Inflammatory macrophage treated with lipopolysaccharide for 1 hour (primary cell): ENCODE measurements around the gene ZNF274.
"Not testable (repeated sequence)": the region's sequence is repeated elsewhere in the genome, so short reads cannot be mapped to it uniquely, and the experiment has no call there.

Source experiments
- DNase-seq, 2 donors: peaks; one replicate each; pipeline ENCODE4 v3.0.0-alpha.2; 2020 to 2022

Gene ZNF274

GRCh38 chr19:58212336-58213074, 29.6 kb downstream of the ZNF274 start:
- DNase-seq, result no peak

- DNase-seq, result no peak
Observed at GRCh38 chr19:58213075-58213369, 30.2 kb downstream of the ZNF274 start.

- DNase-seq, result no peak
Observed at GRCh38 chr19:58217069-58217481, 34.2 kb downstream of the ZNF274 start.

DNA sequence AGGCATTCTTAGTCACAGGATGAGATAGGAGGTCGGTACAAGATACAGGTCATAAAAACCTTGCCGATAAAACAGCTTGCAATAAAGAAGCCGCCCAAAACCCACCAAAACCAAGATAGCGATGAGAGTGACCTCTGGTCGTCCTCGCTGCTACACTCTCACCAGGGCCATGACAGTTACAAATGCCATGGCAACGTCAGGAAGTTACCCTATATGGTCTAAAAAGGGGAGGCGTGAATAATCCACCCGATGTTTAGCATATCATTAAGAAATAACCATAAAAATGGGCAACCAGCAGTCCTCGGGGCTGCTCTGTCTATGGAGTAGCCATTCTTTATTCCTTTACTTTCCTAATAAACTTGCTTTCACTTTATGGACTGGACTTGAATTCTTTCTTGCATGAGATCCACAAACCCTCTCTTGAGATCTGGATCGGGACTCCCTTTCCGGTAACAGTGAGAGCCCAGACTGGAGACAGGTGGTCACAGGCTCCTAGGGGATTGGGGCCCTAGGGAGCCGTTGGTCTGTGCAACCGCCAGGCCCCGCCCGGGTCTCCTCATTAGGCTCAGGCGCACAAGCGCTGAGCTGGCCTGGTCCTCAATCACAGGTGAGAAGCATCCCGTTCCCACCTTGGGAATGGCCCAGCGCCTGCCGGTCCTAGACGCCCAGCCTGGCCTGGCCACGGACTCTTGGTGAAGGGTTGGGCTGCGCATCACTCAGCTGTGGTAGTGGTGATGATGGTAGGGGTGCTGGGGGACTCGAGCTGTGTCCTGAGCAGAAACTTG, 34.9 kb downstream of the ZNF274 start:
- DNase-seq, result no peak

- DNase-seq, result peak in 1 of 2 donors; percentile 10
Observed at GRCh38 chr19:58218899-58219298, 36.0 kb downstream of the ZNF274 start.

- no peak for DNase-seq
Observed at GRCh38 chr19:58227964-58228584, 45.2 kb downstream of the ZNF274 start.

- DNase-seq, result peak; percentile 43 to 46
Observed at GRCh38 chr19:58228585-58229254, 45.9 kb downstream of the ZNF274 start, which contains the start of gene ZNF544. Gene ZNF544, plus strand, starts transcription at chr19:58228914. Its CDS starts 15,110 bp downstream, at chr19:58244024.

DNA sequence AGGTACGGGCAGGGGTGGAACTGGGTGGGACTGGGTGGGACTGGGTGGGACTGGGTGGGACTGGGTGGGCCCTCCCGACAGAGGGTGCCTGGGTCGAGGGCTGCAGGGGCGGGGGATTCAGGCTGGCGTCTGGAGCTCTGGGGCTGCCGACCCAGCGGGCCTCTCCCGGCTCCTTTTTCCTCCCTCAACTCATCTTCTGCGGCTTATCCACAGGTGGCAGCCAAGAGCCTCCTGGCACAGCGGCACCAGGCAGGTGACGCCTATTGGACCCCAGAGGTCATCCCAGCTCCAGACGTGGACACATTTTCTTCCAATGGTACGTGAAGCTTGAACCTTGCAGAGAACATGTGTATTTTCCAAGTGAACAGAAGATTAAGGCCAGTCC, 46.4 kb downstream of the ZNF274 start:
- DNase-seq, result no peak

DNA sequence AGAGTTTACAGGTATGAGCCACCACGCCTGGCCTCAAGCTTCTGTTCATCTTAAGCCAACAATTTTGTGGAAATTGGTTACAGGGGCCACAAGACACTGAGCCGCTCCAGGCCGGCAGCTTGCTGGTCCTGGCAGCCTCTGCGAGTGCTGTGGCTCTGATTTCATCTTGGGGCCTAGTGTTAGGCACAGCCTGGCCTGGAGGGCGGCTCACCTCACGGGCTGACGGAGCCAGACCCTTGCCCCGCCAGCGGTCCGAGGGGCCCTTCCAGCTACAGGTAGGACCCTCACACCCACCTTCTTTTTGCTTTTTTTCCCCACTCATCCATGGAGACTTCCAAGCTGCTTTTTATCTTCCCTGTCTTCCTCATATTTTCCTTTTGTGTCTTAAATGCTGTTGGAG, 54.5 kb downstream of the ZNF274 start:
- DNase-seq, result no peak

- DNase-seq, result no peak
Observed at GRCh38 chr19:58243351-58243750, 60.5 kb downstream of the ZNF274 start.

DNA sequence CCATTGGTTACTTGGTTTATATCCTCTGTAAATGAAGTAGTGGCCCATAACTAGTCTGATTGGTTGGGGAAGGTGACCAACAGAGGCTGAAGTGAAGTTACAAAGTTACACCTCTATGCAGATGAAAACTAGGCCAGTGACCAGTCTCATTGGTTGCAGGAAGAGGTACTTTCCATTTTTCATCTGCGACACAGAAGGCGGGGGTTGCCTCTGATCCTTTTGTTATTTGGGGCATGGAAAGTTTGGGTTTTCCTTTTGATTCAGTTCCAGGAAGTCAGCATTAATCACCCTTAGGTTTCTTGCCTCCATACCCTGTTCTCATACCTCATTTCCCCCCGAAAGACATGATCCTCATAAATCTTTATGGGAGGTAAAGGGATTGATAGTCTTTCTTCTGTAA, 66.0 kb downstream of the ZNF274 start:
- DNase-seq, result no peak

DNA sequence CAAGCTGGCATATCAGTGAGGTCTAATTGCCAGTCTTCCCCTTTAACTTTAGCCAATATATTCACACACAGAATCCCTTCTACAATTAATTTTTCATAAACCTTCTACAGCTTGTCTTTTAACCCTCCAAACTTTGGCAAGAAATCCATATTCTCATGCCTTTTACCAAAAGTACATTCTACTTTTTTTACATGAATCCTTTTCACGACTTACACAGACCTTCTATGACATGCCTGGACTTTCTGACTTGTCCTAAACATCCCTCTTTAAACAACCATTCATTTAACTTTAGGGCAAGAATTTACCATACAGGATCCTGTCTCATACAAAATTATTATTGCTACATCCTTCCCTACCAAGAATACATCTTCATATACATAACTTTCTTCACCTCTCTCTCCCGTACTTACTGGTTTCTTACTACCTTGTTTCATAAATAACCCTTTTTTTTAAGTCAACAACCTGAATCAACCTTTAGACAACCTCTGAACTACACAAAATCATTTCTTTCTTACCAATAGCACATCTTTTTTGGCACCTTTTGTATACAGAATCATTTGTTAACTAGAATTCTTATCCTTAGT, 69.3 kb downstream of the ZNF274 start:
- DNase-seq, result no peak

DNA sequence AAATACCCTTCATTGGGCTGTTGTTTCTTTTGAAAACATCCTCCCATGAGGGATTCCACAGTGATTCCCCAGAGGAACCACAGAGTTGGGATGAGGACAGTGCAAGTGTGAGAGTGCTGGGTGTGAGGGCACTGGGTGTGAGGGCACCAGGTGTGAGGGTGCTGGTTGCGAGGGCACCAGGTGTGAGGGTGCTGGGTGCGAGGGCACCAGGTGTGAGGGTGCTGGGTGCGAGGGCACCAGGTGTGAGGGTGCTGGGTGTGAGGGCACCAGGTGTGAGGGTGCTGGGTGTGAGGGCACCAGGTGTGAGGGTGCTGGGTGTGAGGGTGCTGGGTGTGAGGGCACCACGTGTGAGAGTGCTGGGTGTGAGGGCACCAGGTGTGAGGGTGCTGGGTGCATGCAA, 75.4 kb downstream of the ZNF274 start:
- not testable (repeated sequence) for DNase-seq

GRCh38 chr19:58261600-58261967, 78.7 kb downstream of the ZNF274 start:
- no peak for DNase-seq

DNA sequence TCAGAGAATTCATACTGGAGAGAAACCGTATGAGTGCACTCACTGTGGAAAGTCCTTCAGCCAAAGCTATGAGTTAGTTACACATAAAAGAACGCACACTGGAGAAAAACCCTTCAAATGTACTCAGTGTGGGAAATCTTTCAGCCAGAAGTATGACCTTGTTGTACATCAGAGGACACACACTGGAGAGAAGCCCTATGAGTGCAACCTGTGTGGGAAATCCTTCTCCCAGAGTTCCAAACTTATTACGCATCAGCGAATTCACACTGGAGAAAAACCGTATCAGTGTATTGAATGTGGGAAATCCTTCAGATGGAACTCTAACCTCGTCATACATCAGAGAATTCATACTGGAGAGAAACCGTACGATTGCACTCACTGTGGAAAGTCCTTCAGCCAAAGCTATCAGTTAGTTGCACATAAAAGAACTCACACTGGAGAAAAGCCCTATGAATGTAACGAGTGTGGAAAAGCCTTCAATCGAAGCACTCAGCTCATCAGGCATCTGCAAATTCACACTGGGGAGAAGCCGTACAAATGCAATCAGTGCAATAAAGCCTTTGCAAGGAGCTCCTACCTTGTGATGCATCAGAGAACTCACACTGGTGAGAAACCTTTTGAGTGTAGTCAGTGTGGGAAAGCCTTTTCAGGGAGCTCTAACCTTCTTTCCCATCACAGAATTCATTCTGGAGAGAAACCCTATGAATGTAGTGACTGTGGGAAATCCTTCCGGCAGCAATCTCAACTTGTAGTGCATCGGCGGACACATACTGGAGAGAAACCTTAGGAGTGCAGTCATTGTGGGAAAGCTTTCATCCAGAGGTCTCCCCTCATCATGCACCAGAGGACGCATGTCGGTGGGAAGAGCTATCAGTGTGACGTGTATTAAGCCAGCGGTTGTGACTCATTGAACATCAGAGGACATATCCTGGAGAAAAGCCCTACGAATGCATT, 79.4 kb downstream of the ZNF274 start:
- no peak for DNase-seq

DNA sequence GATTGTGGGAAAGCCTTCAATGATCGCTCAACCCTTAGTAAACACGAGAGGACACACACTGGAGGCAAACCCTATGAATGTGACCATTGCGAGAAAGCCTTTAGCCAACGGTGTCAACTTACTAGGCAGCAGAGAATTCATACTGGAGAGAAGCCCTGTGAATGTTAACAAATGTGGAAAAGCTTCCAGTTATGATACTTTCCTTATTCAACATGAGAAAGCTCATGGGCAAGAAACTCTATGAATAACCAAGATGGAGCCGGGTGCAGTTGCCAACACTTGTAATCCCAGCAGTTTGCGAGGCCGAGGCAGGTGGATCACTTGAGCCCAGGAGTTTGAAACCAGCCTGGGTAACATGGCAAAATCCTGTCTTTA, 80.0 kb downstream of the ZNF274 start:
- no peak for DNase-seq
